GM06990 (cell line): ENCODE measurements around the gene SLC11A1.

Experiments
- DNase-seq: peaks from one replicate; pipeline ENCODE4 v3.0.0-alpha.2; 2011; ENCODE audit not compliant: insufficient read length; ENCODE audit errors: extremely low read depth
- H3K27me3 ChIP-seq: replicated peaks from 2 replicates; pipeline ENCODE4 v1.6.0; 2011; ENCODE audit warnings: low read length; ENCODE audit not compliant: control insufficient read depth, insufficient read depth
- H3K36me3 ChIP-seq: 2 replicates; pipeline ENCODE4 v1.5.1; 2011; ENCODE audit warnings: low read length; ENCODE audit not compliant: control insufficient read depth, insufficient read depth
- H3K4me3 ChIP-seq: replicated peaks from 2 replicates; pipeline ENCODE4 v1.5.1; 2011; ENCODE audit warnings: low read depth, mild to moderate bottlenecking, control low read depth, low read length
- CTCF ChIP-seq: IDR thresholded peaks from 2 replicates; pipeline ENCODE4 v1.5.1; 2011; ENCODE audit warnings: low read length, control low read depth, mild to moderate bottlenecking, inconsistent platforms; ENCODE audit not compliant: insufficient read depth, poor library complexity, severe bottlenecking

Gene SLC11A1

GRCh38 chr2:218392459-218392858 lies 10.4 kb downstream of the SLC11A1 start:
- no peak overlapping the region for H3K4me3 ChIP-seq
- no peaks in the 10 kb centered on the region for H3K27me3 ChIP-seq
- no peaks in the 10 kb centered on the region for H3K36me3 ChIP-seq
- DNase-seq, result no peak
- TF ChIP-seq CTCF, result no peak

- no peak overlapping the region for H3K4me3 ChIP-seq
- no peak for TF ChIP-seq CTCF
- H3K36me3 ChIP-seq, result no peaks in the 10 kb centered on the region
- H3K27me3 ChIP-seq, result no peaks in the 10 kb centered on the region
- no peak for DNase-seq
Observed at GRCh38 chr2:218392891-218393462, 10.9 kb downstream of the SLC11A1 start.

- no peak for TF ChIP-seq CTCF
- H3K36me3 ChIP-seq, result no peaks in the 10 kb centered on the region
- no peak for DNase-seq
- no peaks in the 10 kb centered on the region for H3K27me3 ChIP-seq
- H3K4me3 ChIP-seq, result no peak overlapping the region
Observed at GRCh38 chr2:218393750-218394290, 11.7 kb downstream of the SLC11A1 start.

GRCh38 chr2:218394298-218395089 lies 12.4 kb downstream of the SLC11A1 start:
- H3K4me3 ChIP-seq, result no peak overlapping the region
- no peak for DNase-seq
- no peak for TF ChIP-seq CTCF
- H3K27me3 ChIP-seq, result no peaks in the 10 kb centered on the region
- no peaks in the 10 kb centered on the region for H3K36me3 ChIP-seq

- Histone ChIP-seq H3K36me3 (no peaks in the 10 kb centered on the region), H3K27me3 (no peaks in the 10 kb centered on the region), H3K4me3 (no peak overlapping the region)
- TF ChIP-seq CTCF, result no peak
- no peak for DNase-seq
Observed at GRCh38 chr2:218395090-218395444, 13.0 kb downstream of the SLC11A1 start.

- TF ChIP-seq CTCF, result no peak
- no peak for DNase-seq
- Histone ChIP-seq H3K4me3 (peak overlapping the region; percentile 48), H3K36me3 (no peaks in the 10 kb centered on the region), H3K27me3 (no peaks in the 10 kb centered on the region)
Observed at GRCh38 chr2:218395456-218395825, 13.4 kb downstream of the SLC11A1 start.
